Left lobe of liver (tissue), 2 donors: ENCODE data around the gene SLC12A3. TPM values are rescaled to one million over a fixed set of nuclear protein-coding genes. Genes with fewer than 3 reads are reported as not detected.

ENCODE experiments used
- ATAC-seq: fragments of 200-7000 bp; cut with Tn5 transposase; one replicate; pipeline ENCODE4 v1.9.1; 2020; ENCODE audit warnings: mild to moderate bottlenecking, moderate library complexity
- DNase-seq: peaks from one replicate; pipeline ENCODE4 v3.0.0-alpha.2; 2020; ENCODE audit warnings: low spot score
- total RNA-seq: library from RNA; stranded (reverse); gene quantifications from one replicate; pipeline ENCODE4 v1.2.1, GENCODE V29; 2021
- donor health status: DM: no; HTN: no; CAD: no; lungs with moderate emphysema.
- donor health status: DM: no; HTN: yes; CAD: no.

Gene SLC12A3
- total RNA-seq, 1 donor from 2014 or later = not detected

DNA sequence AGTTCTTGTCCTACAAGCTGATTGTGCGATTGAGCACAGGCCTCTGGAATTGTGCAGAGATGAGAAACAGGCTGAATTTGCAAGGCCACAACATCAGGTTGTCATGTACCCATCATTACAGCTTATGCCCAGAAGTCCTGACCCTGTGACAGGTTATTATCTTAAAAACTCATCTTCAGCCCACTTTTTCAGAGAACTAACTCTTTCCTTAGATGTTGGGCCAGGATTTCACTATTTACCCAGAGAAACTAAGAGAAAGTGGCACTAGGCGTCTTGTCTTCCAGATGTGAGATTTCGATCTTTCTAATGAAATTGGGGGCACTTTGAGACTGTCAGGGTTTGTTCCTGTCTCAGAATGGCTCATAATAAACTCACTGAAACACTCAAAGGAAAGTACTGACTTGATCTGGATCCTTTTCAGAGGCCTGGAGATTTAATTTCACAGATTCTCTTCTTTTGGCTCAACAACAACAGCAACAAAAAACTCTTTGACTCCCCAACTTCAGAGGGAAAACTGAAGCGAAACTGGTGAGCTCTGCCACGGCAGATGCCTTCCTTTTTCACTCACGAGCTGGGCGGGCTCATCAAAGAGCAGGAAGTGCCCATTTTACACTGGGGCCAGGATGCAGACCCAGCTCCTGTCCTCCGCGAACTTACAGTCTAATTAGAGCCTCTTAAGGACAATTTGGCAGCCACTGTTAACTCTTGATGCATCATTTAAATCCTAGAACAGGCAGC is 17.7 kb upstream of the SLC12A3 start:
- ATAC-seq = no peak
- DNase-seq = no peak

DNA sequence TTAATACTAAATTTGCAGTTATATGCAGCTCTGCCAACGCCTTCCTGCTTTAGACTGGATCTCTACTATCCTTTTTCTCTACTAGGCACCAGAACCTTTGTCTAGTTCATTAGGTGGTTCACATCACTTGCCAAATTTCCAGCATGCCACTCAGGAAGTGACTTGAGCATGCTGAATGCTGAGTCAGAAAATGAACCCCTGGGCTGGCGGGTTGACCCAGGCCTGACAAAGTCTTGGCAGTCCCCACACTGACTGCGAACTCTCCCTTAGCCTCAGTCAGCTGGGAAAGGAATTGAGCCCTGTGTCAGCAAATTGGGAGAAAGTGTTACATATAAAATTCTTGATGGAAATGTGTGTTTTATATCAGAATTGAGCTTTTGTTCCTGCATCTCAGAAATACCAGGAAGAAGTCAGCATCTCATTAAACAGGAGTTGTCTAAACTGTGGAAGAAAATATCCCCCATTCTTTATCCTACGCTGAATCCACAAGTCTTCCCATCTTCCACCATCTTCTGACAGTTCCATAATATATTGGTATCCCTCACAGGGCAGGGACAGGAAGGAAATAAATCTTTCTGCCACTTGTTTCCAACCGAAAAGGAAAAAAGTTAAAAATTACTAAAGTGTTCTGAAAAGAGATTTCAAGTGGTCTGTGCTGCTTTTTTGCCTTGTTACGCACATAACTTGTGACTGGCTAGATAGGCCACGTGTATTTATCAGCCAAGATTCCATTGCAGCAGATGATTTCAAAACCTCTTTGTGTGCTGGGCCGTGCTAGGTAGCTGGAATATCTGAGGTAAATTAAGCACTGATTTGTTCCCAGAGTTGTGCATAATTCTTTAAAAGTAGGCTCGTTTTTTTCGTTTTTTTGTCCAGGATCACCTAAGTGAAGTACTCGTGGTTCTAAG is 16.7 kb upstream of the SLC12A3 start:
- ATAC-seq (peak; percentile 85), DNase-seq (peak; percentile 53)

DNA sequence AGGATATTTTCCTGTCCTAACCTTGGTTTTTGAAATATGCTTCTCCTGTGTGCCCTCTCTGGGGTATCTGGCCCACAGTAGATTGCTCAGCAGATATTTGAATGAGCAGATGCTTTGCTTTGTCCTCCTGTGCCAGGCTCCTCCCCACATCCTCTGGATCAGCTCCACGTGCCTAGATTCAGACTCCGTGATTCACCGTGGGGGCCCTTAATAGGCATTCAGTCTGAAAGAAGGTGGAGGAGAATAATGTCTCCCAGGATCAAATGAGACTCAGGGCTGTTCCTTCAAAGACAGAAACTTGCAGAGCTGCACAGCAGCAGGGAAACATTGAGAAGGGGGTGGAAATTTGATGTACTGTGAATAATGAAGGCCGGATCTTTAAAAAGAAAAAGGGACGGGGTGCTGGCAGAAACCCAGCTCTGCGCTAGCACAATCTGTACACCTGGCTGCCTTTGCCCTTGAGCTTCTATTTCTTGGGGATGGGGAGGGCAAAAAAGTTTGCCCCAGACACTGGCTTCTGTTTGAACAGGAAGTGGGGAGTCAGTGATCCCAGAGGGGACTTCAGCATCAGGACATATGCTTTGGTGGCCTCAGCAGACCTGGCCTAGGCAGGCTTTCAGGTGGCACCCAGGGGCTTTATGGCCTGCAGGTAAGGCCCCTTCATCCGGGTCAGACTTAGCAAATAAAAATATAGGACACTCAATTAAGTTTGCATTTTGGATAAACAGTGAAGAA is 15.9 kb upstream of the SLC12A3 start:
- DNase-seq = no peak
- no peak for ATAC-seq

DNA sequence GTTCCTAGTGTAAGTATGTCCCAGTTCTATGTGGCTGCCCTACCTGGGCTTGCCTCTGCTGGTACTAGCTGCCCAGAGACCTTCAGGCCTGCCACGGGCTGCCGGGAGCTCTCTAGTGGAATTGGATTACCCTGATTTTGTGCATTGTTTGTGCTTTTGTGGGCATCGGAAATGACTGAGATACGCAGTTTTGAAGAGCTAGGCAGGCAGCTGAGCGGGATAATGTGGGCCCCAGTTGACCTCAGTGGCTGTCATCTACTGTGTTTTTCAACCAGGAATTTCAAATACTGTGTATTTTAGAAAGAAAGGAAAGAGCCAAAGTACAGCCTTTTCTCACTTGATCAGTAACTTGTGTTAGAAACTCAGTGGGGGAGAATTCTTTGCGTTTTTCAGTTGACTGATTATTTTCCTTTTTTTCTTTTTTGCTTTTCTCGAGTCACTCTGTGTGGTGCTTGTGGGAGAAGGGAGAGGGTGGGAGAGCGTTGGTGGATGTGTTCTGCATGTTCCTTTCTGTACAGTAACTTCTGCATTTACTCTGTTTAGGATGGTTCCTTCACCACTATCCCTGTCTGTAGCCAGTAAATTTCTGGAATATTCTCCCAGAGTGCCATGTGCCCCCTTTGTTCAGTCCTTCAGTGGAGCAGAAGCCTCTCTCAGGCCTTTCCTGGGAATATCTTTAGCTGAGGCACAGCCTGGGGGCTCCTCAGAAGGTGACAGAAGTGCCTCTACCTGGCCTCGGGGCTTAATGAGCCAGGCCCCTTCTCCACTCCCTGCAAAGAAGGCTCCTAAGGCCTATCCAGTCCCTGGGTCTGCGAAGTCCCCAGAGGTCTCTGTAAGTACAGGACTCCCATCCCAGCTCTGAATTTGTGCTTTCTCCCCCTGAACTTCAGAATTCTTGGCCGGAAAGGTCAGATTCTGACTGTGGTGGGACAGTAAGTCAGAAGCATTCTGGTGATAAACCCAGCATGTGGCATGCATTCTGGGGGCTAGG is 15.0 kb upstream of the SLC12A3 start:
- DNase-seq (no peak), ATAC-seq (no peak)

DNA sequence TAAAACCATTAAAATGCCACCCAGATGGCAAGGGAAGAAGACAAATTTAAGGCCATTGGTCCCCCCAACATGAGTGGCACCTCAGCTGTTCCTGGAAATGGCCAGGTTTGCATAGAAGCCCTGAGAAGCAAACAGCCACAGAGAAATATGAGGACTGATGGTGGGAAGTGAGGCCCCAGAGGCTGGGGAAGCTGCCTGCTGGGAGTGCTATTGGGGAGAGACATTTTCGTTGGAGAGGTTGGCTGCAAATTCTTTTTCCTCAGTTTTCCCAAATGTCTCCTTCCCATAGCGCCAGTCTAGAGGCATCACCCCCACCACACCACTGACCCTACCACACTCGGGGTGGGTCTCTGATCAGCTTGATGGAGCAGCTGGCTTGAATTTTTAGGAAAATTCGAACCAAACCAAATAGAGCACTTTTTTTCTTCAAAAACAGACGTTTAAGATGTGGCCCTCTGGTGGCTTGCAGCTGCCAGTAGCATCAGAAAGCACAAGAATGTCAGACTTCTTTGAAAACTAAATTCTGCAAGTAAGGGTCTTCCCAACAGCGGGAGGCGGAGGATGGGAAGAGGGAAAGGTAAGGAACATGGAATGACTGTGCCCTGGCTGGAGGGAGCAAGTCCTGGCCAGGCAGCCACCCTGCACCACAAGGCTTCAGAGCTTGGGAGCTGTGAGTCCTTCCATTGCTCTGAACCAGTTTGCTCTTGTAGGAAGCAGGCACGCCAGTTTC is 13.2 kb upstream of the SLC12A3 start:
- DNase-seq = no peak
- ATAC-seq = no peak

DNA sequence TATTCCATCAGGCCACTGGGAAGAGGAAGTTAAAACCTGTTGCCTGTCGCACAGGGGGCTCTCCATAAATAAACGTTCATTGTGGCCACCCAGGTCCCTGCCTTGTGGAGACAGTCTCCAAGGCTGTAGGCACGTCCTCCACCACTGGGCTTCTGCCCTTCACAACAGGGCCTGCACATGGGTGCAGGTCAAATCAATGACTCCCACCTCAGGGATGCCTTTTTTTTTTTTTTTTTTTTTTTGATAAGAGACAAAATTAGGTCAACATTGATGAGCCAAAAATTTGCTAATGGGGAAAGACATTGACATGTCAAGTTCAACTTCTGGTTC is 12.6 kb upstream of the SLC12A3 start:
- DNase-seq (no peak), ATAC-seq (no peak)

DNA sequence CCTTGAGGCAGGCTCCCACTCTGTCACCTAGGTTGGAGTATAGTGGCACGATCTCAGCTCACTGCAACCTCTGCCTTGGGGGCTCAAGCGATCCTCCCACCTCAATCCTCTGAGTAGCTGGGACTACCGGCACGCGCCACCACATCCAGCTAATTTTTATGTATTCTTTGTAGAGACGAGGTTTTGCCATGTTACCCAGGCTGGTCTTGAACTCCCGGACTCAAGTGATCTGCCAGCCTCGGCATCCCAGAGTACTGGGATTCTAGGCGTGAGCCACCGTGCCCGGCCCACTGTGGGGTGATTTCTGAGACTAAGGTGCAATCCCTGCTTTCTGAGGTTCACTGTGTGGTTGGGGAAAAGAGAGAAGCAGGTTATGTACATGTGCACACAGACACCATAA is 12.0 kb upstream of the SLC12A3 start:
- no peak for DNase-seq
- ATAC-seq = no peak

DNA sequence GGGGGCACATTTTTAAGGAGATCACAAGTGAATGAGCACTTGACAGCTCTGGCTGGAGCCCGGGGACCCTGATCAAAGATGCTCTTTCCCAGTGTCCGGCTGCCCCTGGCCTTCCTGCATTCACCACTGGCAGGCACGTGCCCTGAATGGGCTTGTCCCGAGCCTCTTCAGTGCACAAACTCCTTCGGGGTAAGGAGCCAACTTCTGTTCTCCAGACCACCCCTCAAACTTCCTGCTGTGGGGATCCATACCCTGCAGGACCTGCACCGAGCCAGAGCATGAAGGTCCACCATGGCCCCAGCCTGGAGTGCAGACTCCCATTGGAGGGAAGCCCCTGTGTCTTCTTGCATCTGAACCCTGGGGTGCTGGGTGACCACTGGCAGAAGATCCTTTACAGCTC is 9.8 kb upstream of the SLC12A3 start:
- DNase-seq = no peak

DNA sequence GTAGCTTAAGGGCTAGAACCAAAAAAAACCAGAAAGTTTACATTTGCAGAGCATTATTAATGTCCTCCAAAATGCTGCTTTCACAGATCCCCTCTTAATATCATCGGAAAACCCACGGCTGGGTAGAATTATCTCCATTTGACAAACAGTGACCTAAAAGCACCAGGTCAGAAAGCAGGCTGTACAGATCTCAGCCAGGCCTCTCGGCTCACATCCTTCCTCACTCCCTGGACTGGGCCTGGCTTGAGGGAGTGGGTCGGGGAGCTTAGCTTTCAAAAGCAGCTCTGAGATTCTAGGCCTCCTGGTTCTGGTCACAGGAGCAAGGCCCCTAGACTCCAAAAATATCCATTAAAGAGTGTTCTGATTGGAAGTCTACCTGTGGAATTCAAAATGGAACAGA is 9.1 kb upstream of the SLC12A3 start:
- DNase-seq = no peak
- ATAC-seq = no peak

More for the DNA sequence above, 9.8 kb upstream of the SLC12A3 start:
- no peak for ATAC-seq

DNA sequence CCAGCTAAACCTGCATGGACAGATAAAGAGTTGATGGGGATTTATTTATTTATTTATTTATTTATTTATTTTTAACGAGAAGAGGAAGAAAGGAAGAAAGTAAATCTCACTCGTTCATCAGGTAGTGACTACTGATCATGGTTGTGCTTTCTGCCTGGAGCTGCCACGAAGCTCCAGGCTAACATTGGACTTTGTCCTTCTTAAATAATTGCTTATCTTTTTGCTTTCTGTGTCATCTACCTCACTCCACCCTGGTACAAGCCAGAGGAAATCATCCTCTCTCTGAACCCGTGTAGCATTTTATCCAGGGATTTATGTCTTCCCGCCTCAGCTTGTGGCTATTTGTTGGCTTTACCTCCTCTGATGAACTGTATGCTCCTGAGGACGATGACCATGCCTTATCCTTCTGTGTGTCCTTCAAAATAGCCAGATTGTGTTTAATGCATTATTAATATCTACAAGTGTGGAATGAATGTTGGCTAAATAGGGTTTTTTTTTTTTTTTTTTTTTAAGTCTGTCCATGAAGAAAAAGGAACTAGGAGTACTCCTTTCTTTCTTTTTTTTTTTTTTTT is 8.0 kb upstream of the SLC12A3 start:
- no peak for DNase-seq
- ATAC-seq = peak; percentile 91

DNA sequence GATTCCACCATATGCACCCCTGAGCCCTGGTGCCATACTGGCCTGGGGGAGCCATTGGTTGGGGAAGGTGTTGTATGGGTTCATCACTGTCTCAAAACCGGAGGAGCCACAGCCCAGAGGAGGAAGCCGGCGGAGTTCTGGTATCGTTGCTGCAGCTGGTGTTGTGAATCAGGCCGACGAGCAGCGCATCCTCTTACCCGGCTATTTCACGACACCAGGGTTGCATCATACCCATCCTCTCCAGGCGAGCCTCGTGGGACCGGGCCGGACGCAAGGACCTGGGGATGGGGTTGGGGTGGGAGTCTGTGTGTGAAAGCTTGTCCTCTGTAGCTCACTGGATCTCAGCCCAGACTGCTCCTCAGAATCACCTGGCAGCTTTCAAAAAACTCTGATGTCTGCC is 6.6 kb upstream of the SLC12A3 start:
- ATAC-seq = no peak

DNA sequence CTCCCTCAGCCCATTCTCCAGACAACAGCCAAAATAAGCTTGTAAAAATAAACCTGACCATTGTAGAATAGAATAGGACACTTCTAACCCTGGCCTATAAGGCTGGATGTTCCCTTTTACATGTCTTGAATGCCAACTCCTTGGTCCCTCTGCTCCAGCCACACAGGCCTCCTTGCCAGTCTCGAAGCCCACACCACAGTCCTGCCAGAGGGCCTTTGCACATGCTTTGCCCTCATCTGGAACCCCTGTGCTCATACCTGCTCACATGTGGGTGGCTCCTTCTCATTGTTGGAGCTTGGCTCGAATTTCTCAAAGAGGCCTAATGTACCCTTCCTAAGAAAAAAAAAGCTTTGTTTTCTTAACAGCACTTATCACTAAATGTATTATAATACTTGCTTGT is 5.4 kb upstream of the SLC12A3 start:
- DNase-seq (no peak), ATAC-seq (no peak)

More for the DNA sequence above, 6.6 kb upstream of the SLC12A3 start:
- no peak for DNase-seq

DNA sequence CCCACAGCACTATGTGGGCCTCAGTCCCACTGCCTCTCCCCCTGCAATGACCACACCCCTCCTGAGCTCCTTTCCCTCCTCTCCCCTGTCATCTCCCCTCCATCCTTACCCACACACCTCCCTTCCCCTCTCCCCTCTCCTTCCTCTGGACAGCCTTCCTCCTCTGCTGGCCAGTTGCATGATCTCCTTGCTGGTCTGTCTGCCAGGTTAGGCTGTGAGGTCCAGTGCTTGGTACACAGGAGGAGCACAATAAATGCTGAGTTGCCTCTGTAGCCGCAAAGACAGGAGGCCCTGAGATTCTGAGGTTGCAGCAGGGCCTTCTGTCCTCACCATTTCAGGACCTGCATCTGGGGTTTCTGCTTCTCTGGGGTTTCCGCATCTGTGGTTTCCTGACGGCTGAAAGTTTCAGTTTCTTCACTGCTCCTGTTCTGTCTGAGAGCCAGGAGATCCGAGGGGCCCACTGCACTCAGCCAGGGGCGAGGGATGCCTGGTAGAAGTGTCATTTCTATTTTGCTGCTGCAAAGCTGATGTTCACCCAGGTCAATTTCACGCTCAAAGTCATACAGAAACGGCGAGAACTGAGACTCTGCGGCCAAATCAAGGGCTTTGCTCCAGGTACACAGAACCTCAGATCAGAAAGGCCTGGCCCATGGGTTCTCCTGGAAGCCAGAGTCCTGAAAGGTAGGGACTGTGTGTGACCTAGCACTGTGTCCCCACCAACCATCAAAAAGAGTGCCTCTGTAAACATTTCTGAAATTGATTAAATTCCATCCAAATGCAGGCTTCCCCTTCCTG is 4.6 kb upstream of the SLC12A3 start:
- DNase-seq (no peak), ATAC-seq (no peak)

DNA sequence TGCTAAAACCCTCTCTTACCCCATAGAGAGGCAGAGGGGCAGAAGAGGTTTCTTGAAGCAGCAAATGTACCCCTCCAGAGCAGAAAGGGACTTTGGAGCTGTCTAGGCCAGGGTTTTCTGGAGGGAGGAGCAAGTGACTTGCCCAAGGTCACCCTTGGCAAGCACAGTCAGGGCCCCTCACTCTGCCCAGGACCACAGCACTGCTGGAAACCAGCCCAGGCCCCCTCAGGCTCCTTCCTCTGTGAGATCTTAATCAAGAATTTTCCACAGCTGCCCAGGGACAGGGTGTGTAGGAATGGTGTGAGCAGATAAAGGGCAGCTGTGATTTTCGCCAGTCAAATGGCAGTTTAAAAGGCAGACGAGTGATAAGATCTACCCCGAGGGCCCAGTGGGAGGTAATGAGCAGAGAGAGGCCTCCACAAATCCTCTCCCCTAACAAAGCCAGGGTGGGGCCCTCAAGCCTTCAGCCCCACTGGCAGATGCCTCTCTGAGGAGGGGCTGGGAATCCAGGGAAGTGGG is 3.9 kb upstream of the SLC12A3 start:
- DNase-seq (no peak), ATAC-seq (no peak)

DNA sequence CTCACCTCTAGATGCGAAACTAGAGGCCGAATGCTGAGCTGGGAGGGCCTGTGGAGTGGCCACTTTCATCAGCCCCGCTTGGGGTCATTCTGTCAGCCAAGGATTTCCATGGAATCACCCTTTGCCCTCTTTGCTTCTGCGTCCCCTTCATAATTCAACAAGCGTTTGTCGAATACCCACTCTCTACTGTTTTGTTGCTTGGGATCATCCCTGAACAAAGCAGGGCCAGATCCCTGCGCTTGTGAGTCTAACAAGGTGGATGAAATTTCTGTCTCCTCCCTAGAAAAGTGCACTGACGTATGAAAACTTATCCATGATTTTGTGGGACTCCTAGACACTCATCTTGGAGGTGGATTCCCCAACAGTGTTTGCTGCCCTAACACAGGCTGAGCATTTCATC is 3.3 kb upstream of the SLC12A3 start:
- ATAC-seq = no peak

DNA sequence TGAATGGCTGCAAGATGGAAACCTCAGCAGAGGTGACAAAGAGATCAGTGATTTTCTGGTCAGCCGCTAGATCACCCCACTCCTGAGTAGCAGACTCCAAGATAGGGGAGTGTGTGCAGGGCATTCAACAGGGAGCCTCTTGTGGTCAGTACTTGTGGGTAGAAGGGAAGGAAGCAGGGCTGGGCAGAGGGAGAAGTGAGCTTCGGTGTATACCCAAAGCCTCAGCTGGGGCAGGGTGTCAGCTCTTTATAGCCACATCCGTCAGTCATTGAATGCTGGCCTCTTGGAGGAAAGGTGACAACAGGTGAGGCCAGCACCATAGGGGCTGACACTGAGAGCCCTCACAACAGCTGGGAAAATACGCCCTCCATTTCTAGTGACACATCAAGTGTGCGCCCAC is 2.2 kb upstream of the SLC12A3 start:
- no peak for ATAC-seq
- DNase-seq = no peak

More for the DNA sequence above, 3.3 kb upstream of the SLC12A3 start:
- DNase-seq = no peak

DNA sequence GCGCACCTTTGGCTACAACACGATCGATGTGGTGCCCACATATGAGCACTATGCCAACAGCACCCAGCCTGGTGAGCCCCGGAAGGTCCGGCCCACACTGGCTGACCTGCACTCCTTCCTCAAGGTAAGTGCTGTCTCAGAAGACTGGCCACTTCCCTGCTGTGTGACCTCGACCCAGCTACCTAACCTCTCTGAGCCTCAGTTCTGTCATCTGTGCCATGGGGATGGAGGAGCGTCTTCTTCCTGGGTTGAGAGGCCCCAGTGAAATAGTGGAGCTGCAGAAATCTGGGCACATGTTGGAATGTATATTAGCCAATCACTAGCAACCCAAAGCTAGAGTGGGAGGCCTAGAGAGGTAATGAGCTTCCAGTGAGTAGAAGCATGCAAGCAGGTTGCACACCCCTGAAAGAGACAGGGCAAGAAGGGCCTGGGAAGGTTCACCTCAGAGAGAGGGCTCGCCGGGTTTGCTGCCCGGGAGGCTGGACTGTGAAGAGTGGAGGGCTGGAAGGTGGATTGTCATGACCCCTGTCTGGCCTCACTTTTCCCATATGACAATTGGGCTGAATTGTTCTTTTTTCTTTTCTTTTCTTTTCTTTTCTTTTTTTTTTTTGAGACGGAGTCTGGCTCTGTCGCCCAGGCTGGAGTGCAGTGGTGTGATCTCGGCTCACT is 521 bp downstream of the SLC12A3 start:
- no peak for DNase-seq

More for the DNA sequence above, 521 bp downstream of the SLC12A3 start:
- no peak for ATAC-seq
